SK-N-SH (cell line): ENCODE measurements around the gene PIEZO2. TPM values are rescaled to one million over a fixed set of nuclear protein-coding genes. Genes with fewer than 3 reads are reported as not detected.

Source experiments
- CTCF ChIA-PET: fragments of 300-600, 350-600 bp; formaldehyde crosslinking; extraction: SDS; loops from one replicate; lab custom pipeline; 2021; lab: Yijun Ruan, JAX
- POLR2A ChIA-PET: fragments of 350-600 bp; sonication (Branson Sonifier 250); formaldehyde crosslinking; extraction: SDS; loops from one replicate; lab custom pipeline; 2020; ENCODE audit warnings: antibody characterized with exemption, inconsistent platforms; lab: Yijun Ruan, JAX
- DNase-seq: peaks from one replicate; pipeline ENCODE4 v3.0.0; 2012
- H2AFZ ChIP-seq: fragments of 200-600 bp; sonication (generic); 2 replicates; pipeline ENCODE4 v1.8.1; 2016; ENCODE audit warnings: antibody characterized with exemption, mild to moderate bottlenecking, low read depth
- H3F3A ChIP-seq: fragments of 200-600 bp; sonication (generic); replicated peaks from 2 replicates; pipeline ENCODE3; 2016; ENCODE audit warnings: antibody characterized with exemption, mild to moderate bottlenecking; ENCODE audit not compliant: insufficient read depth
- H3K27ac ChIP-seq, 2 experiments: fragments of 200-500 bp in 1 of 2; fragments of 200-600 bp in 1 of 2; sonication (Bioruptor generic) in 1 of 2; sonication (generic), shearing (Covaris generic) in 1 of 2; 2 replicates each; pipeline versions ENCODE4 v1.5.1 to v1.6.1; 2014 to 2016; ENCODE audit warnings: low read depth in 2 of 2, inconsistent platforms in 1 of 2, low read length in 1 of 2, mild to moderate bottlenecking in 1 of 2, mixed read lengths in 1 of 2
- H3K27me3 ChIP-seq: fragments of 200-600 bp; sonication (generic), shearing (Covaris generic); 2 replicates; pipeline ENCODE4 v1.6.1; 2016; ENCODE audit warnings: mixed run types; ENCODE audit not compliant: insufficient read depth
- H3K36me3 ChIP-seq, 2 experiments: fragments of 200-500 bp in 1 of 2; fragments of 200-600 bp in 1 of 2; sonication (Bioruptor generic) in 1 of 2; sonication (generic) in 1 of 2; replicated peaks in 1 of 2; 2 replicates each; pipeline versions ENCODE3 to v1.5.1; 2014 to 2016; ENCODE audit warnings: low read length in 1 of 2, mild to moderate bottlenecking in 1 of 2; ENCODE audit not compliant: insufficient read depth in 2 of 2, control insufficient read depth in 1 of 2
- H3K4me1 ChIP-seq, 2 experiments: fragments of 200-500 bp in 1 of 2; fragments of 200-600 bp in 1 of 2; sonication (Bioruptor generic) in 1 of 2; sonication (generic), shearing (Covaris generic) in 1 of 2; 2 replicates each; pipeline versions ENCODE4 v1.5.1 to v1.6.1; 2014 to 2016; ENCODE audit warnings: low read depth in 1 of 2, low read length in 1 of 2, mixed run types in 1 of 2; ENCODE audit not compliant: insufficient read depth in 2 of 2, control insufficient read depth in 1 of 2
- H3K4me2 ChIP-seq: fragments of 200-600 bp; sonication (generic), shearing (Covaris generic); 2 replicates; pipeline ENCODE4 v1.6.1; 2017; ENCODE audit warnings: mixed run types
- H3K4me3 ChIP-seq, 2 experiments: fragments of 200-500 bp in 1 of 2; fragments of 200-600 bp in 1 of 2; sonication (Bioruptor generic) in 1 of 2; sonication (generic), shearing (Covaris generic) in 1 of 2; 2 replicates each; pipeline versions ENCODE4 v1.5.1 to v1.8.1; 2014 to 2016; ENCODE audit warnings: low read depth in 2 of 2, inconsistent platforms in 1 of 2, low read length in 1 of 2, mild to moderate bottlenecking in 1 of 2, mixed read lengths in 1 of 2, moderate library complexity in 1 of 2
- H3K79me2 ChIP-seq: fragments of 200-600 bp; sonication (generic); 2 replicates; pipeline ENCODE4 v1.8.1; 2017; ENCODE audit warnings: mild to moderate bottlenecking; ENCODE audit not compliant: insufficient read depth
- H3K9ac ChIP-seq: fragments of 200-600 bp; sonication (generic); 2 replicates; pipeline ENCODE4 v1.6.1; 2017; ENCODE audit warnings: mixed run types
- H3K9me2 ChIP-seq: fragments of 200-600 bp; sonication (generic); 2 replicates; pipeline ENCODE4 v1.6.1; 2017; ENCODE audit warnings: mixed run types
- H3K9me3 ChIP-seq: fragments of 200-600 bp; sonication (generic); 2 replicates; pipeline ENCODE4 v1.6.1; 2017; ENCODE audit warnings: mixed run types, mild to moderate bottlenecking, moderate library complexity
- H4K20me1 ChIP-seq: fragments of 200-600 bp; sonication (generic); 2 replicates; pipeline ENCODE4 v1.6.1; 2017; ENCODE audit warnings: mild to moderate bottlenecking, mixed run types; ENCODE audit not compliant: insufficient read depth
- CHD2 ChIP-seq: fragments of 150-350 bp; IDR thresholded peaks from 2 replicates; pipeline ENCODE4 v1.6.1; 2018; ENCODE audit warnings: low read length; ENCODE audit not compliant: partially characterized antibody
- FOSL2 ChIP-seq: IDR thresholded peaks from 2 replicates; pipeline ENCODE4 v1.4.0; 2012; ENCODE audit warnings: low read depth, mild to moderate bottlenecking, moderate library complexity, borderline replicate concordance
- GATA2 ChIP-seq: sonication (generic); formaldehyde crosslinking; IDR thresholded peaks from 2 replicates; pipeline ENCODE4 v1.5.0; 2020; ENCODE audit warnings: mild to moderate bottlenecking, missing genetic modification reagents
- JUND ChIP-seq: IDR thresholded peaks from 2 replicates; pipeline ENCODE4 v1.4.0; 2012
- MXI1 ChIP-seq: IDR thresholded peaks from 2 replicates; pipeline ENCODE4 v1.6.1; 2012; ENCODE audit warnings: mild to moderate bottlenecking, low read depth, low read length, improper control_type of control experiment
- NFIC ChIP-seq: IDR thresholded peaks from 2 replicates; pipeline ENCODE4 v1.4.0; 2012; ENCODE audit warnings: borderline replicate concordance
- POLR2AphosphoS5 ChIP-seq: IDR thresholded peaks from 2 replicates; pipeline ENCODE4 v1.6.1; 2012; ENCODE audit warnings: low read depth, low read length
- RCOR1 ChIP-seq: fragments of 150-350 bp; IDR thresholded peaks from 2 replicates; pipeline ENCODE4 v1.6.1; 2017; ENCODE audit warnings: antibody characterized with exemption, low read length
- SIN3A ChIP-seq: IDR thresholded peaks from 2 replicates; pipeline ENCODE4 v1.6.1; 2012; ENCODE audit warnings: low read depth, mild to moderate bottlenecking, low read length, moderate library complexity, borderline replicate concordance
- TCF12 ChIP-seq: IDR thresholded peaks from 2 replicates; pipeline ENCODE4 v1.4.0; 2012
- TEAD4 ChIP-seq: IDR thresholded peaks from 2 replicates; pipeline ENCODE4 v1.4.0; 2012; ENCODE audit warnings: mild to moderate bottlenecking, borderline replicate concordance; ENCODE audit not compliant: insufficient read depth
- WGBS: methylation state at CpG from one replicate; pipeline ENCODE4 v1.1.6; 2017; ENCODE audit warnings: low lambda C conversion rate; 5-methylcytosine and 5-hydroxymethylcytosine counted together
- polyA plus RNA-seq, 3 experiments: library from polyadenylated mRNA; depleted of rRNA; stranded (reverse); fragments of >200 nt; gene quantifications; 2 replicates each; pipeline ENCODE4 v1.2.3, GENCODE V29; 2012
- TF ChIP-seq, protein P1 (sequence below): IDR thresholded peaks from 2 replicates; pipeline ENCODE4 v1.4.0; 2012; ENCODE audit warnings: low read depth, borderline replicate concordance
- TF ChIP-seq, protein P2 (sequence below): IDR thresholded peaks from 2 replicates; pipeline ENCODE4 v1.4.0; 2012; ENCODE audit warnings: low read depth

PIEZO2 gene
- polyA plus RNA-seq, 1 of the 3 experiments (the other 2 are of a cell fraction) = not detected

DNA sequence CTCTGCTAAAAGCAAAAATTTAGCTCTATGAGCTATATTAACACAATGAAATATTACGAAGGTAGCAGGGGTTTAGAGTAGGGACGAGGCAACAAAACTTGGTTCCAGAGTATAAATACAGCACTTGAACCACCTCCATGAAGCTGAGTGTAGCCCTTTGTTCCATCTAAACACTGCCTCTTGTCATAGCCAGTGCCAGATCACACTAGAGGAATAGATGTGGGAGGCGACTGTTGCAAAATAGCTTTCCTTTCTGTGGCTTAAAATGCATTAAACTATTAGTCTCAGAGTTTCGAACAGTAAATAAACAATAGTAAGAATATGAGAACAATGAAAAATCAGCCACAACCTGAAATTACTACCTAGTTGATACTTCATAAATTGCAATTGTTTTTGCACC lies 29.8 kb downstream of the PIEZO2 start:
- no peak for DNase-seq
- CTCF ChIA-PET = no interaction called here
- Histone ChIP-seq H3K4me2 (no peak overlapping the region), H3K9me3 (no peaks in the 10 kb centered on the region), H3K9ac (no peak overlapping the region), H3F3A (no peaks in the 10 kb centered on the region), H3K36me3 (no peaks in the 10 kb centered on the region), H4K20me1 (no peaks in the 10 kb centered on the region), H3K27me3 (peaks cover 14% of the 10 kb centered on the region; the same call in 1 of the 2 replicates), H3K4me1 (no peaks in the 10 kb centered on the region), H3K4me3 (no peak overlapping the region), H3K9me2 (no peaks in the 10 kb centered on the region), H3K79me2 (no peaks in the 10 kb centered on the region), H2AFZ (no peak overlapping the region), H3K27ac (no peak overlapping the region)
- POLR2A ChIA-PET = no interaction called here
- 8% methylated on average over 4 of the region's 4 CpGs for WGBS
- TF ChIP-seq POLR2AphosphoS5 (no peak), NFIC (no peak)

DNA sequence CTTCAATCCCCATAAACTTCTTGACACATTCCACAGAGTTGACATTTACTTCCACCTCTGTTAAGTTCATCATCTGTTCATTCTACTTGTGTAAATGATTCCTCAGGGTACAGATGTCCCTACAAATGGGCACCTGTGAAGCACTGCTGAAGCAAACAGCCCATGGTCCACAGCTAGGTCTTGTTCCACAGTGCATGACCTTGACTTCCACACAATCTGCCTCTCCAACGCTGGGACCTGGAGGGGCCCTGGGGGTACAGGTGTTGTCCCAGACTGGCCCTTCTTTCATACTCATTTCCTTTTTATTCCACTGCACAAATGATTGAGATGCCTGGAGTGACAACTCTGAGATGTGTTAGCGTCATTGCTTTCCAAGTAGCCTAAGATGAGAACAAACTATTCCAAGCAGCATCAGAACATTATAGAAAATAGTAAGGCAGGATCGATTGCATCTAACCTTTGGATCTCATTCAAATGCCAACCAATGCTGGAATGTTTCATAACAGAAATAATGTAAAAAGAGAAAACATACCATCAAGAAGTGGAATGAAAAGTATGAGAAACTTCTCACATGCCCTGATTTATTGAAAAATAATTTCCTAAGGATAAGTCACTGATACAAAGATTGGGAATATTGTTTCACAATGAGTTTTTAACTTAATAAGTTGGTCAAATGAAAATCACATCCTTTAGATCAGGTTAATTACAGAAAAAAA lies 31.2 kb downstream of the PIEZO2 start:
- no peak for DNase-seq
- Histone ChIP-seq H3K9me2 (no peaks in the 10 kb centered on the region), H2AFZ (no peak overlapping the region), H3K9ac (no peak overlapping the region), H3K36me3 (no peaks in the 10 kb centered on the region), H3K27ac (no peak overlapping the region), H4K20me1 (no peaks in the 10 kb centered on the region), H3K4me2 (no peak overlapping the region), H3K4me1 (no peaks in the 10 kb centered on the region), H3F3A (no peaks in the 10 kb centered on the region), H3K9me3 (no peaks in the 10 kb centered on the region), H3K79me2 (no peaks in the 10 kb centered on the region), H3K27me3 (peaks cover 10% of the 10 kb centered on the region; the same call in 1 of the 2 replicates), H3K4me3 (no peak overlapping the region)
- ChIA-PET CTCF (no interaction called here), POLR2A (no interaction called here)
- TF ChIP-seq FOSL2 = no peak
- TF ChIP-seq SIN3A = no peak
- no peak for TF ChIP-seq CHD2
- TF ChIP-seq JUND = no peak
- no peak for TF ChIP-seq GATA2 (CRISPR knock-in tag)
- no peak for TF ChIP-seq NFIC
- TF ChIP-seq, protein P1, sequence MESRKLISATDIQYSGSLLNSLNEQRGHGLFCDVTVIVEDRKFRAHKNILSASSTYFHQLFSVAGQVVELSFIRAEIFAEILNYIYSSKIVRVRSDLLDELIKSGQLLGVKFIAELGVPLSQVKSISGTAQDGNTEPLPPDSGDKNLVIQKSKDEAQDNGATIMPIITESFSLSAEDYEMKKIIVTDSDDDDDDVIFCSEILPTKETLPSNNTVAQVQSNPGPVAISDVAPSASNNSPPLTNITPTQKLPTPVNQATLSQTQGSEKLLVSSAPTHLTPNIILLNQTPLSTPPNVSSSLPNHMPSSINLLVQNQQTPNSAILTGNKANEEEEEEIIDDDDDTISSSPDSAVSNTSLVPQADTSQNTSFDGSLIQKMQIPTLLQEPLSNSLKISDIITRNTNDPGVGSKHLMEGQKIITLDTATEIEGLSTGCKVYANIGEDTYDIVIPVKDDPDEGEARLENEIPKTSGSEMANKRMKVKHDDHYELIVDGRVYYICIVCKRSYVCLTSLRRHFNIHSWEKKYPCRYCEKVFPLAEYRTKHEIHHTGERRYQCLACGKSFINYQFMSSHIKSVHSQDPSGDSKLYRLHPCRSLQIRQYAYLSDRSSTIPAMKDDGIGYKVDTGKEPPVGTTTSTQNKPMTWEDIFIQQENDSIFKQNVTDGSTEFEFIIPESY = no peak
- no peak for TF ChIP-seq TCF12
- TF ChIP-seq, protein P2, sequence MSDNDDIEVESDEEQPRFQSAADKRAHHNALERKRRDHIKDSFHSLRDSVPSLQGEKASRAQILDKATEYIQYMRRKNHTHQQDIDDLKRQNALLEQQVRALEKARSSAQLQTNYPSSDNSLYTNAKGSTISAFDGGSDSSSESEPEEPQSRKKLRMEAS = no peak
- no peak for TF ChIP-seq RCOR1
- no peak for TF ChIP-seq MXI1
- TF ChIP-seq TEAD4 = no peak
- WGBS = 3% methylated on average over 3 of the region's 3 CpGs
